DMS153 treated with DMSO at 0.1 percent for 48 hours (cell line): ENCODE results near the gene MGST1.
"Not testable (repeated sequence)": the region's sequence is repeated elsewhere in the genome, so short reads cannot be mapped to it uniquely, and the experiment has no call there.

ENCODE experiments used
- DNase-seq: peaks from one replicate; lab custom pipeline; 2025; ENCODE audit not compliant: unreplicated experiment; lab: John Stamatoyannopoulos, UW

MGST1 gene

DNA sequence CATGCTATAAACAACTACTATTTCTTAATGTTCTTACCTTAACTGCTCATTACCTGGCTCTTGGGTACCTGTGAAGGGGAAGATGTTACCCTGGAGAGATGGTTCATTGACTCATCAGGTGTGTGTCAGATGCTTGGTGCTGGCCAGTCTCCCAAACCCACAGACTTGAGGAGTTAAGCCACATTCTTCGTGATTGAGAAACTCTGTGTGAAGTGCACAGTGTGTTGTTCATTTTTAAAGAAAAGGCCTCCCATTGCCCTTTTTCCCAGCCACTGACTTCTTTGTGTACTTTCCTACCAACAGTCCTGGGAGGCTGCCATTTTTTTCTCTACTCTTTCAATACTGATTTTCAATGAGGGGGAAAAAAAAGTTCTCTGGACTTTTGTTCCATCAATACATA lies 3.2 kb downstream of the MGST1 start:
- no peak for DNase-seq

DNA sequence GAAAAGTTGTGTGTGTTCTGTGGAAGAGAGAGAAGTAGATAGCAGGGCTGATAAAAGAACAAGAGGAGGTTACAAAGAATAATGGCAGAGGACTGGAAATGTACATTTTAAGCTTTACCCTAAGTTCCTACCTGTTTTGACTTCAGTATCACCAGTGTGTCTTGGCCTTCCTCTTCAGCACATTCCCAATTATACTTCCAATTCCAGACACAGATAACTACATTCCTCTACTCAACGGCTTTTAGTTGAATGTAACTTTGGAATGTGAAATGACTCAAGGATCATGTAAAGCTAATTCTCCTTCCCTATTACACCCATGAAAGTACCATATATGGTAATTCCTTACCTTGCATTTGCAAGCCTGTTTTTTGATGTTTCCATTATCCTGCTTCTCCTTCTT lies 5.0 kb downstream of the MGST1 start:
- no peak for DNase-seq

DNA sequence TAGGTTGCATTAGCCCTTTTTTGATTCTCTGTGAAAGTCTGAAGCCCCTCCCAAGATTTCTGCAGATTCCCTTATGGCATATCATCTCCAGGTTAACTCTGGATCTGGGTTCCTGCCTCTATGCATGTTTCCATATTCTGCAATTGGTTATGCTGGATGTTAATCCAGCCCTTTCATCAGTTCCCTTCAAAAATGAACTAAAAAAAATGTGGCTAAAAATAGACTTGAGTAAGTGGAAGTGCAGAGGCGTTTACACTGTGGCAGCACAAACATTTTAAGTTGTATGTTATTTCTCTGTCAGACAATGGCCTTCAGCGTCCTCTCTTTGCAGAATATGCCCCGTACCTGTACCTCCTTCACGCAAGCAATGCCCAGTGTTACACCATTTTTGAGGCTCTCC lies 11.4 kb downstream of the MGST1 start:
- no peak for DNase-seq

DNA sequence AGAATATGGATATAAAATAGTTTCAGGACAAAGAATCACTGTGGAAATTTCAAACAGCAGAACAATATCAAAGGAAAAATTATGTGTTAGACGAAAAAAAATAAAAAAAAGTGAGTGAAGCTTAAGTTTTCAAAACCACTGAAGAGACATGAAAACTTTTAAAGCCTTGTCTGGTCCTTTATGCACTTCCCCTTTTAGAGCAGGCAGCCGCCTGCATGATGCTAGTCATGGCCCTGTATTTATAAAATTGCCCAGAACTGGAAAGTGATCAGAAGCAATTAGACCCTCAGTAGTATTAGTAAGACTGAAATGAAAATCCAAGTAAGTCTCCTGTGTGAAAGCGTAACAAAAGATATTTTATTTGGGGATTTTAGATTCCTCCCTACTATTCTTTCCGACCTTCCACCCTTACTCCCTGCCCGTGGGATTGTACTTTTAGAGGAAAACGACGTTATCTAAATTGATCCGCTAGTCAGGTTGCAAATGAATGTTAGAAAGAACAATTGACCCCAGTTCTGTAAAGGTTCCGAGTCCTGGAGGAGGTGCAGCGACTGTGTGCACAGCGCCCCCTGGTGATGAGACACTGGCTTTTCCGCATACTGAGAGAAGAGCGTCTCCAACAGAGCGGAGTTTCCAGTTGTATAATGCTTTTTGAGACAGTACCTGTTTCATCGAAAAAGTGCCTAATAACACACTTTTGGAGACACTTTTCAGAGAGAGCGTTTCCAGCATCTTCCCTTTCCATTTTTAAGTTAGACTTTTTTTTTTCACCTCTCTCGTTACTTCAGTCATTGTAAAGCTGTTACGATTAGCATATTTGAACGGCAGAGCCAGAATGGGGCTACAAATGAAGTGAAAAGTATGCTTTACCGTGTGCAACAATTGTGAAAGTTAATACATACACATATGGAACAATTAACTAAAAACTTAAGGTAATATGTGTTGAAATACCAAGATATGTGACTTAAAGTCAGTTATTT lies 12.4 kb downstream of the MGST1 start:
- DNase-seq = no peak

DNA sequence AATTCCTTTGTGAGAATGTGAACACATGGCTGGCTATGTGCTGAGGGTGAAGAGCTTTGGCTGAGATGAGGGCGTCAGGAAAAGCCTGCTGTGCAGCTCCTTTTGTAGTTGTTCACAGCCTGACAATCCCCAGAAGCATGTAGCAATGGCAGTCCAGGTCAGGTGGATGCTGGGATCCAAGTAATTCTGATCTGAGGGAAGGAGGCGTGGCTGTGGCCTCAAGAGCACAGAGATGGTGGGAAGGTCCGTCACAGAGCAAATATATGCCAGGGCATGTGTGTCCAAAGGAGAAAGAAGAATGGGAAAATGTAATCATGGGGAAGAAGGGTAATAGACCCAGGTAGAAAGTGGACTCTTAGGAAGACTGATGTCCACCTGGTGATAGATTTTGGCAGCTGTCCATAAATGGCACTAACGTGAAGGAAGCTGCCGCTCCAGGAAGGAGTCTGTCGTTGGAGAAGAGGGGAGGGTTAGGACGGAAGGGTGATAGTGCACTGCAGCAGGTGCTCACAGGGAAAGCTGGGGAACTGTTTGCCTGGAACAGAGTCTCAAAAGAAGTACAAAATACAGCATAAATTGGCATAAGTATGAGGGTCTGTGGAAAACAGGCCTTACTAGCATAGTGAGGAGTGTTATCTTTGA lies 13.8 kb downstream of the MGST1 start:
- DNase-seq = peak; percentile 59

DNA sequence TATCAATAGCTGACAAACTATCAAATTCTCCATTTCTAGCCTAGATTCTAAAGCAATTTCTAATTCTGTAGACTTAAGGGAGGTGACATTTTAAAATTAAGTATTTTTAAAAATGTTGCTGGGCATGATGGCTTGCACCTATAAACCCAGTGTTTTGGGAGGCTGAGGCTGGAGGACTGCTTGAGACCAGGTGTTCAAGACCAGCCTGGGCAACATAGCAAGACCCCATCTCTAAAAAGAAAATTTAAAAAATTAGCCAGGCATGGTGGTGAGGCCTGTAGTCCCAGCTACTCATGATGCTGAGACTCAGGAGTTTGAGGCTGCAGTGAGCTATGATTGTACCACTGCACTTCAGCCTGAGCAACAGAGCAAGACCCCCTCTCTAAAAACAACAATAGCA lies 15.1 kb downstream of the MGST1 start:
- DNase-seq = no peak

DNA sequence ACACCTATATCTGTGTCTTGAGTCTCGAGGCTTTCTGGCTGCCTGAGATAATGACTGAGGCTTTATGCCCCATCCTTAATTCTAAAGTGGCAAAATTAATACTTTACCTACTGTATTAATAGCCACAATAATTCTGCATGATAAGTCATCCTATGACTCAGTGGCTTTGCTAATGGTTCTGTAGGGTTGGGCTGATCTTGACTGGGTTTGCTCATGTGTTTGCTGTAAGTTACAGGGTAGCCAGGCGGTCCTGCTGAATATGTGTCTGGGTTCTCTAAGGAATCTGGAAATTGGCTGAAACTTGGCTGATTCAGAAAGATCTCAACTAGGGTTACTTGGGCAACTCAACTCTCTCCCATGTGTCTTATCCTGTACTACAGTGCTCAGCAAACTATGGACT lies 21.7 kb downstream of the MGST1 start:
- DNase-seq = no peak

DNA sequence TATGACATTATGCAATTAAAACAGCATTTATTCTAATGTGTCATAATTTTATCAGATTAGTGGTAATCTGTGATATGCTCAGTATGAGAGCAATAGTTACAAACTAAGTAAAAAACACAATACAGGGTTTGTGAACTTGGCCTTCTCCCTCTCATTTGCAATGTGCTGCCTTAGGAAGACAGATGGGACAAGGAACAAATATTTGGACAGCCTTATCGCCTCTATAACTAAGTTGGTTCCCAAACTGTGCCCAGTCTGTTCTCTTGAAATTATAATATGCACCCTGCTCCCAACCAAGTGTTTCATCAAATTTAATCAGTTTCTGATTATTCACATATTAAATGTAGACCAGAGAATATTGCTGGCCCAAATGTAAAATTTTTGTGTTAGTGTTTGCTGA lies 22.7 kb downstream of the MGST1 start:
- DNase-seq = no peak

DNA sequence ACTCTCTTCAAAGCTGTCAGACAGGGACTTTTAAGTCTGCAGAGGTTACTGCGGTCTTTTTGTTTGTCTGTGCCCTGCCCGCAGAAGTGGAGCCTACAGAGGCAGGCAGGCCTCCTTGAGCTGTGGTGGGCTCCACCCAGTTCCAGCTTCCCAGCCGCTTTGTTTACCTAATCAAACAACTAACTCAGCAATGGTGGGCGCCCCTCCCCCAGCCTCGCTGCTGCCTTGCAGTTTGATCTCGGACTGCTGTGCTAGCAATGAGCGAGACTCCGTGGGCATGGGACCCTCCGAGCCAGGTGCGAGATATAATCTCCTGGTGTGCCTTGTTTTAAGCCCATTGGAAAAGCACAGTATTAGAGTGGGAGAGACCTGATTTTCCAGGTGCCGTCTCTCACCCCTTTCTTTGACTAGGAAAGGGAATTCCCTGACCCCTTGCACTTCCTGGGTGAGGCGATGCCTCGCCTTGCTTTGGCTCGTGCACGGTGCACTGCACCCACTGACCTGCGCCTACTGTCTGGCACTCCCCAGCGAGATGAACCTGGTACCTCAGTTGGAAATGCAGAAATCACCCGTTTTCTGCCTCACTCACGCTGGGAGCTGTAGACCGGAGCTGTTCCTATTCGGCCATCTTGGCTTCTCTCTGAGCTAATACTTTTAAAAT lies 35.3 kb downstream of the MGST1 start:
- not testable (repeated sequence) for DNase-seq

DNA sequence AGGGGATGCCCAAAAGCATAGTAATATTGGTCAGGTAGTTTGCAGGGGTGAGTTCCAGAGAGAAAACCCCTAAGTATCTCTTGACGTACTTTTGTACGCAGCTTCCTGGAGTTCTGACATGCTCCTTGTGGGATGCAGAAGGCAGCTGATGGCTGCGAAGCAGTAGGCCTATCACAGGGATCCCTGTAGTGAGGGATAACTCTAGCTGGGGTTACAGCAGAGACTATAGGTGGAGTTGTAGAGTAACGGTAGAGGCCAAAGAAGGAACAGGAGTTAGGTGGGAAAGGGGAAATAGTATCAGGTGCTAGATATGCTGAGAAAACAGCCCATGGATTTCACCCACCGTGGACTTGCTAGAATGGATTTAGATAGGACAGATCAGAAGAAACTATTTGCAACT lies 37.3 kb downstream of the MGST1 start:
- no peak for DNase-seq

DNA sequence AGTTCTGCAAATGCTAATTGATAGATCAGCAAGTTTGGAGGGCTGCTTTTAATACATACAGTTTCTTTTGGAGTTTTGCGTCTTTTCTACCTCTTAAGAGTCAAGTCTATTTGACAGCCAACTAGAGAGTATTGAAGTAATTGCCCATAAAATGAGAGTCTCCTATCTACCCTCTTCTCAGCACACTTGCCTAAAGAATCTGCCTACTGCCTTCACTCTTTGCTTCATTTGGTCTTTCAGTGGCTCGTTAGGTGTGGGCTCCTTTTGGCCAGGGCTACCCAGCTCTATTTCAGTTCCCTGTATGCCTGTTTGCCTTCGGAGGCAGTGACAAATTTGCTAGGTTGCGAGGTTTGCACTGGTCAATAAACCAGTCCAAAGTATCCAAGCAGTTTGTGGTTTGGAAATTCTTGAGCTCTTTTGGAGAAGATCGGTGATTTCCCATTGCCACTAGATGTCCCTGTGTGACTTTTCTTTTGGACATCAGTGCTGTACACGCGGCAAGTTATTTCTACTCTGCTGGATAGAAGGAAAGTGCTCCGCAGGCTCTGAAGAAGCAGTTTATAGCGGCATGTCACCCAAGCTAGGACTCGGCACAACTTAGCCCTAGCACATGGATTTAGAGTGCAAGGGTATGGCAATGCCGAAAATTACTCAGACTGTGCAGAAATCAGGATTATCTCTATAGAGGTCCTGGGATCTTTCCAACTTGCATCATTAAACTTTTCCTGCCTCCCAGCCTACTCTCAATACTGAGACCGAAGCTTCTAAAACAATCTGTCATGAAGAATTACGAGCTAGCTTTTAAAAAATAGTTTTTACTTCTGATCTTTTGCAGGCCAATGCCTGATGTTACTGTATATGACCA lies 38.6 kb downstream of the MGST1 start:
- DNase-seq = peak; percentile 64

DNA sequence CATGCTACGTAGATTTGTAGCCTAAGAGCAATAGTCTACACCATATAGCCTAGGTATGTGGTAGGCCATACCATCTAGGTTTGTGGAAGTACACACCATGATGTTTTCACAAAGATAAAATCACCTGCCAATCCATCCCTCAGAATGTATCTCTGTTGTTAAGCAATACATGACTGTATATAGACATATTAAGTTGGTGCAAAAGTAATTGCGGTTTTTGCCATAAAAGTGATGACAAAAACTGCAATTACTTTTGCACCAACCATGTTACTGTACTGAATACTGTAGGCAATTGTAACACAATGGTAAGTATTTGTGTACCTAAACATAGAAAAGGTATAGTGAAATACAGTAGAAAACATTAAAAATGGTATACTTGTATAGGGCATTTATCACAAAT lies 40.5 kb downstream of the MGST1 start:
- DNase-seq = no peak

DNA sequence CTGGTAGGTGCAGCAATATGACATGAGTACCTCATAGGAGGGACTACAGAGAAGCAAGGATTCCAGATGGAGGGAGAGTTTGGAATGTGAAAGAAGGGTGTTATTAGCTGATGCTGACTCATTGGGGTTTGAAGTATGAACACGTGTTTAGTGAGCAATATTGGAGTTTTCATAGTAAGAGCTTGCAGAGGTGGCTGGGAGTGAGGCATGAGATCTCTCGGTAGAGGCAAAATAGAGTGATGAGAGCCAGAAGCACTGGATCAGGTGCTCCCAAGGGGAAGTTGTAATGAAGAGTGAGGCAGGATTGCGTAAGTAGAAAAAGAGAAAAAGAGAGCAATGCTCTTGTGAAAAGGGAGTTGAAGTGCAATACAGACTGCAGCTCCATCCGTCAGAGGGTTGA lies 42.1 kb downstream of the MGST1 start:
- DNase-seq = no peak

DNA sequence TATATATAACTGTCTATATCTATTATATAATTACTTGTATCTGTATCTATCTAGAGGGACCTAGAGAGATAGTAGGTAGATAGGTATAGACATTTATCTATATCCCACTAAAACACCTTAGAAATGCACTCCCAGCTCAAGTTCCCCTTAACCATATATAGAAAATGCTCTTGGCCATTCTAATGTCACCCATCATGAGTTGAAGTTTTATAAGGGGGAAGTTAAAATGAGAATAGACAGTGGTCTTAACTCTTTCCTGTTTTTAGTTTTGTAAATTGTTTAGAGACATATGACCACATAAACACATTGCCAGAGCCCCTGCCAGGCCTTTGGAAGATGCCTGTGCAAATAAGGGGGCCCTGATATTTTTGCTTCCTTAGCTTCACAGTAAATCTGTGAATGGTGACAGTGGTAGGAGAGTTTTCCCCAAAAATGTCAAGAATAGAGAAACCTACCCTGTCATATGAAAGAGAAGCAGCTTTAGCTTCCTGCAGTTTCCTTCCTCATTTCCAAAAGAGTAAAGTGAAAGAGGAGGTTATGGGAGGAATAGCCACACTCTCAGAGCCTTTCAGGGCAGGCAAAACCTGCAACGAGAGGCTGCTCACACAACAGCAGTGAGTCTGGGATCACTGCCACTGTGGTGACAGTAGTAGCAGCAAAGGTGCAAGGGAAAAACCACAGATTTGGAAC lies 45.5 kb downstream of the MGST1 start:
- DNase-seq = no peak

DNA sequence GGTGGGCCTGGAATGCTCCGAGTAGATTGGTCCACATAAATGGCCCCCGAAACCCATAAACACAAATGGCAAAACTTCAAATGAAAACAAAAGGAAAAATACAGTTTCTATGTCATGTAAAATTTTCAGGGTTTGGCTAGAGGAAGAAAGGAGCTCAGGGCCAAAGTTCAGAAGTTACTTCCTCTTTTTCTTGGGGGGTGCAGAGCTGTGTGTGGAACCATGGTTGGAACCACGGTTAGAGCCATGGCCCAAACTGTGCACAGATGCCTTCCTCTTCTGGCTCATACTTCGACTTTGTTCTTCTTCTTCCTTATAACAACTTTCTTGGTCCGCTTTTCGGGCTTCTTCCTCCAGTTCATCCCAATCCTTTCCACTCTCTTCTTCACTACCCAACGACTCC lies 51.7 kb downstream of the MGST1 start:
- DNase-seq = no peak

DNA sequence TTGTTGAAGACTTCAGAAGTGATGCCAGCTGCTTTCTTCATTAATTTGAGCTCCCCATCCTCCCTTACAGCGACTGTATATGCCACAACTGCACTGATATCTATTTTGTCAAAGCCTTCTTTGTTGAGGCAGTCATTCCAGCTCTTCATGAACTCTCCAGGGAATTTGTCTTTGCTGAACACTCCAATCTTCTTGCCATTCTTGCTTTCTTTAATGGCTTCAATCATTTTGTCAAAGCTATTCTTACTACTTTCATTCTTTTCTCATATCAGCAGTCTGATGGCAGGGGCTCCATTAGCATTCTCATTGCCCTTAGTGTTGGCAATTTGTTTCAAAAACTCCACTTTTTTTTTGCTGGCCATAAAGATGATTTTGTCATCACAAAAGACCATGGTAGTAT lies 54.4 kb downstream of the MGST1 start:
- not testable (repeated sequence) for DNase-seq

DNA sequence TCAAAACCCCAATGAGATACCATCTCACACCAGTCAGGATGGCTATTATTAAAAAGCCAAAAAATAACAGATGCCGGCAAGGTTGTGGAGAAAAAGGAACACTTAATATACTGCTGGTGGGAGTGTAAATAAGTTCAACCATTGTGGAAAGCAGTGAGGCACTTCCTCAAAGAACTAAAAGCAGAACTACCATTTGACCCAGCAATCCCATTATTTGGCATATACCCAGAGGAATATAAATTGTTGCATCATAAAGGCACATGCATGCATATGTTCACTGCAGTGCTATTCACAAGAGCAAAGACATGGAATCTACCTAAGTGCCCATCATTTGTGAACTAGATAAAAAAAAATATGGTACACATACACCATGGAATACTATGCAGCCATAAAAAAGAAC lies 59.9 kb downstream of the MGST1 start:
- DNase-seq = no peak
